GM18499 (cell line): ENCODE data around the gene CDKN2B-AS1.

ENCODE experiments used
- ATAC-seq: cut with Tn5 transposase; IDR thresholded peaks from one replicate; pipeline ENCODE4 v1.9.1; 2021; ENCODE audit warnings: moderate number of reproducible peaks; ENCODE audit not compliant: insufficient read depth, unreplicated experiment

Gene CDKN2B-AS1

GRCh38 chr9:22068369-22068768 is 73.8 kb downstream of the CDKN2B-AS1 start:
- no peak for ATAC-seq

GRCh38 chr9:22073349-22073748 is 78.8 kb downstream of the CDKN2B-AS1 start:
- ATAC-seq, result no peak

- ATAC-seq, result no peak
These were observed 83.5 kb downstream of the CDKN2B-AS1 start for GRCh38 chr9:22078081-22078480.

GRCh38 chr9:22079873-22080341 is 85.3 kb downstream of the CDKN2B-AS1 start:
- ATAC-seq, result peak; percentile 94

GRCh38 chr9:22084336-22085035 is 89.9 kb downstream of the CDKN2B-AS1 start:
- no peak for ATAC-seq

DNA sequence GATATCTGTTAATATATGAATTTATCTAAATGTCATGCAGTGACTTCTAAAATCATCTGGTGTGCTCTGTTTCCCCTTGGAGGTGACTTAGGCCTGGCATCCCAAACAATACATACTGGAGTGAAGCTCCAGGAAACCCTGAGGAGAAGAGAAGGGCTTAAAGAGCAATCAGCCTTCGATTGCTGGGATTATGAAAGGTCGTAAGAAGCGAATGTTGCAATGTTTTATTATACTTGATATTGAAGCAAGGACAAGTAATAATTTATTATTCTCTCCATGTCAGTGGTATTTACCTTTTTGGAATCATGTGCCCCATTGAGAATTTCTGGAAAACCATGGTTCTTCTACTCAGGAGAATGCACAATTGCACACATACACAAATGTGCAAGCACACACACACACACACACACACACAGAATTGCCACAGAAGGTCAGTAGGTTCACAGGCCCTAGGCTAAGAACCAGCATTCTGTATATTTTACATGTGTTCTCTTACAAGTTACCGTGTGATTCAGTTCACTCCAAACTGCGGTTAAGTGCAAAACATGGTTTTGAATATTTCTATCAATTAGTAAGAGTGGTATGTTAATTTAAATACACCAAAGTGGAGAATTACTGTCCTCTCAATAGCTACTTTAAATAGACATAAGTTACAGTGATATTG is 93.6 kb downstream of the CDKN2B-AS1 start:
- no peak for ATAC-seq

DNA sequence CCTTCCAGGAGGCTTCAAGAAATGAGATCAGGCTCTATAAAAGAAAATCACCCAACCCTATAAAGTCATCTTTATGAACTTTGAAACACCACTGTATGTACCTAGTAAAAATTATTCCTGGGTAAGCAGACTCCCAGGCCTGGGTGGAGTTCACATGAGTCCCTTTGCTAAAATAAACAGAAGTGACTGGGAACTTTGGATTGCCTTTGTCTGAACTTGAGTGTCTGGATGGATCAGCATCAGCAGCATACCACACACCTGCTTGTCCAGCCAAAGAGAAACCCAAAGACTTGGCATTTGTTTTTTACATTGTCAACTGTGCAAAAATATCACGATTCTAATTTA is 94.1 kb downstream of the CDKN2B-AS1 start:
- no peak for ATAC-seq

DNA sequence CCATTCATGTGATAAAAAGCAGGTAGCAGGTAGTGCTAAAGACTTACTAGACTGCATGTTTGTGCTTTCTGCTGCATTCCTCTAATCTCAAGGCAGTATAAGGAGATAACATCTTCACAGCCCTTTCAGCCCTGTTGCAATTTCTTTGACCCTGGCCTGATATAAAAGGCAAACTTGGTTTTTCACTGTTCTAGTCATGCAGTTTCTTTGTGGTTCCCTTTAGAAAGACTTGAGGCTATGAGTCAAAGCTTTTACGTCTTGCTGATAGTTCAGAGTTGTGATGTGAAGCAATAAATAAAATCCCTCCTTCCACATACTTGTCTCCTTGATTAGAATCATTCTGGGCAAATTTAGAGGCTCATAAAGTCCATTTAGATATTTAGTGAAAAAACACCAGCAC is 103.1 kb downstream of the CDKN2B-AS1 start:
- no peak for ATAC-seq

DNA sequence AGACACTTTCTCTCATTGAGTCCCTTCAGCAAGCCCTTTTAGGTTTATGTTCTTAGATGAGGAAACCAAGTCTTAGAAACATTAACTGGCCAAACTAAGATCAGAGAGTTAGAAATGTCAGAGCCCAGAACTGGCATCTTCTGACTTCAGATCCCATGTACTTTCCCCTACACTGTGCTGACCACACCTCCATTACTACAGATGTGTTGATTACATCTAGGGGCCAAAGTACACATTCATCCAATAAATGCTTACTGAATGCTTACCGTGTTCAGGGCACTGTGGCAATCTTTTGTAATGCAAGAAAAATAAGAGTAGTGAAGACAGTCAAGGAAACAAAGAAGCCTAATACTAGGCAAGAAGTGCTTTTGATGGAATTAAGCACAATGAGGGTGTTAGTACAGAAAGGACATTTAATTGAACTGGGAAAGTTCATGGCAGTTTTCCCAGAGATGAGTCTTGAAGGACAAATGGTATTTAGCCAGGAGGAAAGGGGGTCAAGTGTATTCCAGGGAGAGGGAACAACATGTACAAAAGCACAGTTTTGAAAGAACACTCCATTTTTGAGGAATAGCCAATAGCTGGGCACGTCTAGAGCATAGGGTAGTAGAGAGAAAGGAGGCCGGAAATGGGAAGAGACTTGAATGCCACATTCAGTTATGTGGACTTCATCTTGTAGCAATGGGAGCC is 104.2 kb downstream of the CDKN2B-AS1 start:
- ATAC-seq, result no peak

GRCh38 chr9:22100626-22101025 is 106.0 kb downstream of the CDKN2B-AS1 start:
- no peak for ATAC-seq

DNA sequence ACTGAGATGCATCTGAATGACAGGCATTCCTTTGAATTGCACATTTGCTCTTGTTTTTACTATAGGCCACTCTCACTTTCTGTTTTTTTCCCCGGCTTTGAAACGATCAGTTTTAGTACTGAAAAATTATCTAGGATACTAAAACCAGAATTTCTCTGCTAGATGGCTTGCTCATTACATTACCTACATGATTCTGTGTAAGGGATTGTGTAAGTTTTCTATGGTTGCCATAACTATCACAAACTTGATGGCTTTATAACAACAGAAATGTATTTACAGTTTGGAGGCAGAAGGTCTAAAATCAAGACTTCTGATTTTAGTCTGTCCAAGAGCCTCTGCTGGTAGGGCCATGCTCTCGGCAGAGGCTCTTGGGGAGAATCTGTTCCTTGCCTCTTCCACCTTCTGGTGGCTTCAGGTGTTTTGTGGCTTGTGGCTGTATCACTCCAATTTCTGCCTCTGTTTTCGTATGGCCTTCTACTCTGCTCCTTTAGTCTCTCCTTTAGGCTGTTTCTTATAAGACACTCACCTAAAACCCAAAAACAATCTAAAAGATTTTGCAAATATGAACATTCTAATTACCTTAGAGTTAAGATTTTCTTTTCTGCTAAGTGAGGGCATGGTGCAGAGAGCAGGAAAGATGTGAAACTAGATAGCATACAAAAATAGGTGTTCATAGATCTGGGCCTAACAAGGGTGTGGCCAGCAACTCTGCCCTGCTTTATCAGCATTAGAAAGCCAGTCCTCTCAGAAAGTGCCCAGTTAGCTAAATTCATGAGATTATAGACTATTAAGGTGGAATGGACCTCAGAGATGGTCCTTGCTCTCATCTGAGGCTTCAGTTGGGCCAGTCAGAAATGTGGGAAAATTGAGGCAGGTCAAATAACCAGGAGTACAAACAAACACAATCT is 107.8 kb downstream of the CDKN2B-AS1 start:
- ATAC-seq, result no peak

DNA sequence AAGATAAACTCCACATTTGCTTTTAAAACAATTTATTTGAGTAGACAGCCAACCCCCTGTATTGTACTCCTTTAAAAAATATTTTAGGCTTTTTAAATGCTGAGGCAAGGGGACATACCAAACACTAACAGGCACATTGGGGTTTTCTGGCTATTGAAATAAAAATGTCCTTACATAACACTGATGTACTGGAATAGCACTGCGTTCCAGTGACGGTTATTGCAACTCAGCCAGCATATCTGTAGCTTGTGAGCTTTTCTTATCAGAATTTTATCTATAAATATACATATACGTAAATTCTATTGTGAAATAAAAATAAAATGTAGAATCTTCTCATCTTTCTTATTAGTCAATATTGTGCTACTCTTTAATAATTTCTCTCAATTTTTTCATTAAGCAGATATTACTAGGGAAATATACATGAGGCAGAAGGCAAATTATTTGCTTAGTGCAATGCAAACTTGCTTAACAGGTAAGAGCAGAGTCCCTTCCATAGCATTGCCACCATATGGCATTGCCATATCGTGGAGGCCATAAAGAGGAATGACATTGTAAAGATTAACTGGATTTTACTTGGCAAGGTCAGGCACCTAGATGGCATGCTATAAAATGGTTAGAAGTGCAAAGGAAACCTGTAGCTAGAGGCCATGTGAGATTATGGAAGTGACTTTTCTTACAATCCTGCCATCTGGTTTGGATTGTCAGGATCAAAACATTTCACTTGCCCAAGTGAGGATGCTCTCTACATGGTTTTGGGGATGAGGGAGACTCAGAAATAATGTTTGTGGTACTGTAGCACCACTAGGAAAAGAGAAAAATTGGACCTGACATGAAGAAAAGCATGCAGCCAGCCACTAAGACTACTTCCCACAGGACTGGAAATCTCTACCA is 109.3 kb downstream of the CDKN2B-AS1 start:
- no peak for ATAC-seq

DNA sequence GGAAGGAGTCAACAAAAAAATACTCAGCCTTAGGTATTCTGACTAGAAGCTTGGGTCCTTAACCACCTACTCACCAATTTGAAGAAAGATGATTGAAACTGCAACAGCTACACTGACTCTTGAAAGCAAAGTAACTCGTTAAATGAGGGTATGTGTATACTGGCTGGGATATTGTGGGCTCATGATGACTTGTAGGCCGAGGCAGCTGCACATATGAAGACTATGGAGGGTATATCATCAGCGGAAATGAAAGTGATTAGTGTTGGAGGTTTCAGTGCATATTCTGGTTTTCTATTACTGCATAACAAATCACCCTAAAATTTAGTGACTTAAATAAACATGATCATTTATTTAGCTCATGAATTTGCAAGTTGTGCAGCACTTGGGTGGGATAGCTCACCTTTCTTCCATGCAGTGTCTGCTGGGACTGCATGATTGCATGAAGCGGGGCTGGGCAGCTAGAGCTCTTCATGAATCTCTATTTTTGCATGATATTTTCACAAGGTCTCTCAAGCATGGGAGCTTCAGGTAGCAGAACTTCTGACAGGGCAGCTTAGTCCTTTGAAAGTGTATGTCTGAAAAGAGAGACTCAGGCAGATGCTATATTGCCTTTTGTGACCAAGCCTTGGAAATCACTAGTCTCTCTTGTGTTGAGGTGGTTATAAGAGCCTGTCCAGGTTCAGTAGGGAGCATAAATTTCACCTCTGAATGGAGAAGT is 110.6 kb downstream of the CDKN2B-AS1 start:
- ATAC-seq, result peak; percentile 98

DNA sequence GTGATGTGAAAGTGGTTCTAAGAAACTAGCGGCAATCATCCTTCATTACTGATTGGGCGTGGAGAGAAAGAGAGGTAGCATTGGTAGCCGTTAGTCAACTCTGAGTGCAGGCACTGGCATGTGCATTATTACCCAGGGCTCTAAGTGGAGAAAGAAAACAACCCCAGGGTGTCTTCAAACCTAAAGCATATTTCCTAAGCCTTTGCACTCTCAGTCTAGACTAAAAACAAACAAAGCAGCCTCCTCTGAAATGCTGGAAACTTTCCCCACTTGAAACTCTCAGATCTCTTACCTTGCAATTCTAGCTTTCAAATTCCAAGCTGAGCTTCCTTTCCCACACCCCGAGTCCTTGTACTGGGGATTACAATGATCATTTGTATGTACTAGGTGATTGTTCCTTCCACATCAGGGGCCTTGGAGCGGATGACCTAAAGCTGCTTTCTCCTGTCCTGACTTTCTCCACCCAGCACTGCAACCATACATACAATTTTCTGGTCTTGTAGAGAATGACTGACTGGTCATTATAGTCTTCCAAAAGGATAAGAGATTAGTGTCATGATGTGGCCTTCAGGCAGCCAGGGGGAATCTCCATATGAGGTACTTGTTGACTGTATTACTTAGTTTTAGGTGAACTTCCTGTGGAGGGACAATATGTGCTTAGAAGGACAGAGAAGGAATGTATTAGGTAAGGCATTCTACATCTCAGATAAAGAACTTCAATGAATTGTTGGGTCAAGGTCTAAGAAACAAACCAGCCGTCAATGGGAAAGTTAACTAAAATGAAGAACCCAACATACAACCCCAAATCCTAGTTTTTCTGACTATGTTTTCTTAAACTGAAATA is 112.8 kb downstream of the CDKN2B-AS1 start:
- ATAC-seq, result no peak

GRCh38 chr9:22108581-22109370 is 114.2 kb downstream of the CDKN2B-AS1 start:
- no peak for ATAC-seq

DNA sequence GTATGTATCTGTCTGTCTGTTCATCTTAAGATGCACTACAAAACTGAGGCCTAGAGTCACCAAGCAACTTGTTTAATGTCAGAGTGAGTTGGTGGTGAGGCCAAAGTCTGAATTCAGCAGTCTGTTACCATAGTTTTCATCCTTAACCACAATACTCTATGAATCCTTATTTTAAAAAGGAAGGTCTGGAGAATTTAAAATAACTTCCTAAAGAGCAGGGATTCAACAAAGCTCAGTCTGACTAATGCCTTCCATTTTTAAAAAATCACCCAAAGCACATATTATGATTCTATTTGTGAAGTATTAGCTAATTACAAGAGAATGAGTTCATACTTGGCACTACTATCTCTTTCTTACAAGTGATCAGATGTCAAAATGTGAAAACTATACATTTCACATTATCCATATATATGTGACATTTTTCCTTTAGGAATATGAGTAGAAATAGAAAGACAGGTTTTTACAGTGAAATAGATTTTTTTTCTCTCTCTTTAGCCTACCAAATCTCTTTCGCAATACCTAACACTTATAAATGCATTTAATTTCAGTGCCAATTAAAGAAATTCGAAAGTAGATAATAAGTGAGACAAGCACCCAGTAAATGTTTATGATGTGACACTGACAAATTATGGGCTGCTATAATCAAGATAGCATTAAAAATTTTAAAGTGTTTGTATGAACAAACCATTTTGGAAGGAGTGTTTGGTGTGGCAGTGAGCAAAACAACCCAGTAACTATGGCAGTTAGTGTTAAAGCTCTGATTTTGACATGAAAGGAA is 116.8 kb downstream of the CDKN2B-AS1 start:
- ATAC-seq, result no peak

DNA sequence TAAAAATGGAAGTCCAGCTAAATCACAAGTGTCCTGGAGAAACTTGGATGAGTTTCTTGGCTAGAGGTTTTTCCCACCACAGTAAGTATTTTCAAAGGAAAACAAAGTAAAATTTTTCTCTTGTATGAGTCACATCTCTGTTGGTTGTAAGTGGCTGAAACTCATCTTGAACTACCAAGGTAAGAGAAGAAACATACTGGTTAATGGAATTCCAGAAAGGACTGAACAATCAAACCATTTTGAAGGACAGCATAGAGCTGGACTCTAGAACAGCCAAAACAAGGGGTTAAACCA is 117.3 kb downstream of the CDKN2B-AS1 start:
- ATAC-seq, result no peak
